WTC11 (cell line): Measurements from ENCODE around the gene MYO5B. TPM values are rescaled to one million over a fixed set of nuclear protein-coding genes. Genes with fewer than 3 reads are reported as not detected.

ENCODE experiments used
- ATAC-seq: fragments of 200-7000 bp; cut with Tn5 transposase; 2 replicates; pipeline ENCODE4 v1.10.0; 2021; ENCODE audit warnings: mild to moderate bottlenecking, moderate library complexity
- CTCF ChIA-PET: fragments of 300-600 bp; sonication (Branson Sonifier 250); formaldehyde crosslinking; loops from one replicate; lab custom pipeline; 2021; ENCODE audit warnings: antibody characterized with exemption; lab: Charles Lee
- POLR2A ChIA-PET: fragments of 350-600 bp; sonication (Branson Sonifier 250); formaldehyde crosslinking; loops from one replicate; lab custom pipeline; 2021; ENCODE audit warnings: antibody characterized with exemption; lab: Charles Lee
- DNase-seq: peaks from one replicate; pipeline ENCODE4 v3.0.0; 2021; ENCODE audit warnings: low spot score
- H3K27ac Mint-ChIP-seq: 2 replicates; pipeline ENCODE4 v1.8.0; 2021; ENCODE audit warnings: mixed read lengths
- H3K27me3 Mint-ChIP-seq: 2 replicates; pipeline ENCODE4 v1.8.0; 2021; ENCODE audit warnings: low read depth, mild to moderate bottlenecking, moderate library complexity, mixed read lengths
- H3K36me3 Mint-ChIP-seq: 2 replicates; pipeline ENCODE4 v1.8.0; 2021; ENCODE audit warnings: mixed read lengths
- H3K4me1 Mint-ChIP-seq: 2 replicates; pipeline ENCODE4 v1.8.0; 2022; ENCODE audit warnings: mixed read lengths
- H3K4me3 Mint-ChIP-seq: 2 replicates; pipeline ENCODE4 v1.8.0; 2021; ENCODE audit warnings: mild to moderate bottlenecking, moderate library complexity, mixed read lengths
- H3K9me3 Mint-ChIP-seq: 2 replicates; pipeline ENCODE4 v1.8.0; 2021; ENCODE audit warnings: mixed read lengths
- ATF3 ChIP-seq: sonication (generic); formaldehyde crosslinking; conservative IDR thresholded peaks from 2 replicates; pipeline ENCODE4 v1.8.1; 2022; ENCODE audit warnings: mild to moderate bottlenecking, missing genetic modification reagents
- CTCF ChIP-seq: fragments of 200-600 bp; IDR thresholded peaks from 2 replicates; pipeline ENCODE4 v1.8.0; 2022; ENCODE audit warnings: antibody characterized with exemption
- E2F1 ChIP-seq: sonication (generic); formaldehyde crosslinking; IDR thresholded peaks from 2 replicates; pipeline ENCODE4 v1.8.0; 2022; ENCODE audit warnings: mild to moderate bottlenecking, missing genetic modification reagents
- ELF4 ChIP-seq: sonication (generic); formaldehyde crosslinking; IDR thresholded peaks from 2 replicates; pipeline ENCODE4 v1.8.1; 2022; ENCODE audit warnings: low read depth, mild to moderate bottlenecking, moderate library complexity, missing genetic modification reagents
- EMX1 ChIP-seq: fragments of 250-450 bp; sonication (Bioruptor Pico); IDR thresholded peaks from 2 replicates; pipeline ENCODE4 v1.8.0; 2021; ENCODE audit warnings: mild to moderate bottlenecking
- ESRRA ChIP-seq: sonication (generic); formaldehyde crosslinking; IDR thresholded peaks from 2 replicates; pipeline ENCODE4 v1.8.1; 2022; ENCODE audit warnings: mild to moderate bottlenecking, missing genetic modification reagents, borderline replicate concordance
- JAZF1 ChIP-seq: fragments of 250-450 bp; sonication (Bioruptor Pico); IDR thresholded peaks from 2 replicates; pipeline ENCODE4 v1.9.0; 2021; ENCODE audit warnings: moderate library complexity, mild to moderate bottlenecking, inconsistent platforms
- MXD4 ChIP-seq: fragments of 250-450 bp; sonication (Bioruptor Pico); IDR thresholded peaks from 2 replicates; pipeline ENCODE4 v1.8.0; 2021; ENCODE audit warnings: mild to moderate bottlenecking, moderate library complexity, borderline replicate concordance
- PRDM15 ChIP-seq: sonication (generic); formaldehyde crosslinking; IDR thresholded peaks from 2 replicates; pipeline ENCODE4 v1.8.0; 2022; ENCODE audit warnings: missing genetic modification reagents
- RORB ChIP-seq: fragments of 250-450 bp; sonication (Bioruptor Pico); IDR thresholded peaks from 2 replicates; pipeline ENCODE4 v1.9.0; 2021; ENCODE audit warnings: mild to moderate bottlenecking
- USF1 ChIP-seq: sonication (generic); formaldehyde crosslinking; IDR thresholded peaks from 2 replicates; pipeline ENCODE4 v1.8.0; 2022; ENCODE audit warnings: mild to moderate bottlenecking, missing genetic modification reagents
- ZNF138 ChIP-seq: sonication (generic); formaldehyde crosslinking; conservative IDR thresholded peaks from 2 replicates; pipeline ENCODE4 v1.8.1; 2022; ENCODE audit warnings: mild to moderate bottlenecking, moderate library complexity, missing genetic modification reagents
- ZNF232 ChIP-seq: sonication (generic); formaldehyde crosslinking; IDR thresholded peaks from 2 replicates; pipeline ENCODE4 v1.8.0; 2022; ENCODE audit warnings: mild to moderate bottlenecking, missing genetic modification reagents
- ZNF317 ChIP-seq: sonication (generic); formaldehyde crosslinking; IDR thresholded peaks from 2 replicates; pipeline ENCODE4 v1.8.1; 2023; ENCODE audit warnings: low read depth, mild to moderate bottlenecking, moderate library complexity, missing genetic modification reagents, borderline replicate concordance
- total RNA-seq: library from RNA; stranded (reverse); gene quantifications from 3 replicates; pipeline ENCODE4 v1.2.3, GENCODE V29; 2021

MYO5B gene
- total RNA-seq, 1 experiment from 2014 or later, result 8.7 TPM

- ChIA-PET CTCF (interaction anchor here (1.3 to 2.7 kb wide), 3 partner anchors 9 to 135 kb away, joined by 4 to 9 read pairs (median 4); partner anchors contain the start of gene MYO5B), POLR2A (no interaction called here)
- Mint-ChIP-seq H3K27me3 (peaks cover 15% of the 10 kb centered on the region), H3K36me3 (no peaks in the 10 kb centered on the region), H3K4me3 (no peak overlapping the region), H3K4me1 (peaks cover 12% of the 10 kb centered on the region), H3K27ac (no peak overlapping the region), H3K9me3 (0 out of 2 replicates have a peak, but pooled peaks cover 6% of the 10 kb centered on the region)
- TF ChIP-seq RORB (no peak), CTCF (no peak), ZNF138 (no peak), E2F1 (CRISPR knock-in tag) (no peak), USF1 (no peak), ZNF232 (CRISPR knock-in tag) (no peak), ZNF317 (CRISPR knock-in tag) (no peak), ATF3 (CRISPR knock-in tag) (no peak), MXD4 (no peak), ELF4 (CRISPR knock-in tag) (no peak), JAZF1 (no peak)
- DNase-seq (no peak), ATAC-seq (no peak)
These were observed 8.6 kb downstream of the MYO5B start for GRCh38 chr18:50186385-50186784.

GRCh38 chr18:50183556-50183955 lies 11.4 kb downstream of the MYO5B start:
- Mint-ChIP-seq H3K27me3 (no peaks in the 10 kb centered on the region), H3K4me1 (peaks cover 12% of the 10 kb centered on the region), H3K36me3 (no peaks in the 10 kb centered on the region), H3K27ac (no peak overlapping the region), H3K9me3 (0 out of 2 replicates have a peak, but pooled peaks cover 6% of the 10 kb centered on the region), H3K4me3 (no peak overlapping the region)
- ChIA-PET POLR2A (interaction anchor here (0.6 to 1.5 kb wide), 3 partner anchors 9 to 84 kb away, joined by 3 to 5 read pairs (median 3); no protein-coding TSS in a partner anchor), CTCF (interaction anchor here (0.6 to 1.9 kb wide), 2 partner anchors 11 to 846 kb away, joined by 3 to 8 read pairs; partner anchors contain the start of gene MYO5B)
- peak; percentile 84 for TF ChIP-seq PRDM15 (CRISPR knock-in tag)
- no peak for TF ChIP-seq ESRRA (CRISPR knock-in tag)
- ATAC-seq (peak; percentile 83), DNase-seq (no peak)

- H3K36me3 Mint-ChIP-seq, result no peaks in the 10 kb centered on the region
- 0 out of 2 replicates have a peak, but pooled peaks cover 6% of the 10 kb centered on the region for H3K9me3 Mint-ChIP-seq
- peaks cover 19% of the 10 kb centered on the region for H3K4me1 Mint-ChIP-seq
- no peak for ATAC-seq
- H3K27ac Mint-ChIP-seq, result no peak overlapping the region
- no peak for TF ChIP-seq EMX1 (CRISPR knock-in tag)
- CTCF ChIA-PET, result no interaction called here
- no peak for DNase-seq
- H3K27me3 Mint-ChIP-seq, result no peaks in the 10 kb centered on the region
- POLR2A ChIA-PET, result no interaction called here
- no peak overlapping the region for H3K4me3 Mint-ChIP-seq
These were observed 12.4 kb downstream of the MYO5B start for GRCh38 chr18:50182511-50182910.
